Epithelial cell of esophagus (primary cell): ENCODE measurements around the gene FRMD8.

Experiments used
- DNase-seq: peaks from one replicate; pipeline ENCODE4 v3.0.0; 2010; ENCODE audit warnings: low read depth
- H3K4me3 ChIP-seq: 2 replicates; pipeline ENCODE4 v1.5.1; 2011; ENCODE audit warnings: mild to moderate bottlenecking, low read length, control low read depth
- TF ChIP-seq, protein P1 (sequence below): IDR thresholded peaks from 2 replicates; pipeline ENCODE4 v1.5.1; 2011; ENCODE audit warnings: low read depth, mild to moderate bottlenecking, low read length, control low read depth, inconsistent platforms; ENCODE audit not compliant: insufficient read depth; ENCODE audit errors: missing control alignments

Gene FRMD8

DNA sequence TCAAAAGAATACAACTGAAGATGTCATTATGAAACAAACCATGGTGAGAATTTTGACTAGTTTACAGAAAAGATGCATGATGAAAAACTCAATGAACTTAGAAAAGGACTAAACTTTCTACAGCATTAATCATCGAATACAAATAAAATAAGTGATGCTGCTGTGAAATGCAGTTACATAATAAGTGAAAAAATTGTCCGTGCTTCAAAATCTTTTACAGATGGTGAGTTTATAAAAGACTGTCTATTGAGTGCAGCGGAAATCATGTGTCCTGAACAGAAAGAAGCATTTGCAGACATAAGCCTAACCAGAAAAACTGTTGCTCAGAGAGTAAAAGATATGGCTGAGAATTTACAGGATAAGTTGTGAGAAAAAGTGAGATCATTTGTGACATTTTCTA, 70.0 kb downstream of the FRMD8 start:
- H3K4me3 ChIP-seq: no peak overlapping the region
- DNase-seq: no peak
- TF ChIP-seq, protein P1, sequence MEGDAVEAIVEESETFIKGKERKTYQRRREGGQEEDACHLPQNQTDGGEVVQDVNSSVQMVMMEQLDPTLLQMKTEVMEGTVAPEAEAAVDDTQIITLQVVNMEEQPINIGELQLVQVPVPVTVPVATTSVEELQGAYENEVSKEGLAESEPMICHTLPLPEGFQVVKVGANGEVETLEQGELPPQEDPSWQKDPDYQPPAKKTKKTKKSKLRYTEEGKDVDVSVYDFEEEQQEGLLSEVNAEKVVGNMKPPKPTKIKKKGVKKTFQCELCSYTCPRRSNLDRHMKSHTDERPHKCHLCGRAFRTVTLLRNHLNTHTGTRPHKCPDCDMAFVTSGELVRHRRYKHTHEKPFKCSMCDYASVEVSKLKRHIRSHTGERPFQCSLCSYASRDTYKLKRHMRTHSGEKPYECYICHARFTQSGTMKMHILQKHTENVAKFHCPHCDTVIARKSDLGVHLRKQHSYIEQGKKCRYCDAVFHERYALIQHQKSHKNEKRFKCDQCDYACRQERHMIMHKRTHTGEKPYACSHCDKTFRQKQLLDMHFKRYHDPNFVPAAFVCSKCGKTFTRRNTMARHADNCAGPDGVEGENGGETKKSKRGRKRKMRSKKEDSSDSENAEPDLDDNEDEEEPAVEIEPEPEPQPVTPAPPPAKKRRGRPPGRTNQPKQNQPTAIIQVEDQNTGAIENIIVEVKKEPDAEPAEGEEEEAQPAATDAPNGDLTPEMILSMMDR: no peak

DNA sequence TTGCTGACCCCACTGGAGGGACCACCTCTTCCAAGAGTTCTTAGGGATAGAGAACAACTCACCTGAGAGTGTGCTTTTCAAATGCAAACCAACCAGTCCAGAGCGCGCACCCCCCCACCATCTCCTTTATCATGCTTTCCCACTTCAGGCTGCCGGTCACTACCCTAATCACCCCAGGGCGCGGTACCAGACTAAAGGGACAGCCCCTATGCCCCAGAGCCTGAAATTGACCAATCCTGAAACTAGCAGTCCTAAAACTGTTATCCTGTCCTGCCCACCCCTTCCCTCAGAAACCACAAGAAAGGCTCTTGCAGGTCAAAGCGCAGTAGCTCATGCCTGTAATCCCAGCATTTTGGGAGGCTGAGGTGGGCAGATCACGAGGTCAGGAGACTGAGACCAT, 73.1 kb downstream of the FRMD8 start:
- TF ChIP-seq, protein P1: no peak
- H3K4me3 ChIP-seq: no peak overlapping the region
- DNase-seq: no peak
